CD14-positive monocyte (primary cell): Measurements from ENCODE around the gene MARCKS. TPM values are rescaled to one million over a fixed set of nuclear protein-coding genes. Genes with fewer than 3 reads are reported as not detected.

Experiments
- DNase-seq, 3 donors: peaks; one replicate each; pipeline ENCODE4 v3.0.0-alpha.2; 2011 to 2022
- H2AFZ ChIP-seq: 2 replicates; pipeline ENCODE4 v1.6.0; 2012; ENCODE audit warnings: mild to moderate bottlenecking, low read depth, low read length, inconsistent platforms; ENCODE audit not compliant: insufficient read depth, poor library complexity, severe bottlenecking
- H3K27ac ChIP-seq, 2 donors: 1 replicate in 1 of 2; 2 replicates in 1 of 2; pipeline ENCODE4 v1.5.1; 2012 to 2013; ENCODE audit warnings: low read length in 2 of 2, control low read depth in 1 of 2, inconsistent platforms in 1 of 2, low read depth in 1 of 2, mild to moderate bottlenecking in 1 of 2
- H3K27me3 ChIP-seq, 2 donors: one replicate each; pipeline versions ENCODE4 v1.6.0 to v1.6.1; 2011 to 2013; ENCODE audit warnings: low read length in 2 of 2; ENCODE audit not compliant: control insufficient read depth in 2 of 2, insufficient read depth in 2 of 2
- H3K36me3 ChIP-seq, 2 donors: replicated peaks in 1 of 2; 1 replicate in 1 of 2; 2 replicates in 1 of 2; pipeline versions ENCODE4 v1.5.1 to v1.6.1; 2012 to 2013; ENCODE audit warnings: low read length in 2 of 2, control low read depth in 1 of 2, inconsistent platforms in 1 of 2, mild to moderate bottlenecking in 1 of 2; ENCODE audit not compliant: insufficient read depth in 2 of 2, control insufficient read depth in 1 of 2
- H3K4me1 ChIP-seq, 2 donors: 1 replicate in 1 of 2; 2 replicates in 1 of 2; pipeline versions ENCODE4 v1.5.1 to v1.6.1; 2012 to 2013; ENCODE audit warnings: low read length in 2 of 2, control low read depth in 1 of 2, inconsistent platforms in 1 of 2, mild to moderate bottlenecking in 1 of 2, moderate library complexity in 1 of 2; ENCODE audit not compliant: insufficient read depth in 2 of 2, control insufficient read depth in 1 of 2
- H3K4me2 ChIP-seq: replicated peaks from 2 replicates; pipeline ENCODE3; 2012; ENCODE audit warnings: low read length, moderate library complexity, mild to moderate bottlenecking; ENCODE audit not compliant: poor library complexity, severe bottlenecking; ENCODE audit errors: extremely low read depth
- H3K4me3 ChIP-seq, 3 experiments: fragments of 200-600 bp in 1 of 3; sonication (generic) in 1 of 3; replicated peaks in 1 of 3; 1 replicate in 2 of 3; 2 replicates in 1 of 3; pipeline ENCODE4 v1.5.1; 2011 to 2013; ENCODE audit warnings: low read length in 3 of 3, mild to moderate bottlenecking in 3 of 3, control low read depth in 2 of 3, low read depth in 2 of 3, inconsistent platforms in 1 of 3, moderate library complexity in 1 of 3
- H3K79me2 ChIP-seq: 2 replicates; pipeline ENCODE4 v1.6.0; 2012; ENCODE audit warnings: mild to moderate bottlenecking, control low read depth, inconsistent platforms, low read length, moderate library complexity; ENCODE audit not compliant: insufficient read depth
- H3K9ac ChIP-seq: 2 replicates; pipeline ENCODE4 v1.6.0; 2017; ENCODE audit warnings: low read length, mild to moderate bottlenecking; ENCODE audit not compliant: insufficient read depth, poor library complexity, severe bottlenecking
- H3K9me3 ChIP-seq, 2 donors: replicated peaks in 1 of 2; 1 replicate in 1 of 2; 2 replicates in 1 of 2; pipeline versions ENCODE4 v1.5.1 to v1.6.1; 2012 to 2013; ENCODE audit warnings: low read length in 2 of 2, control low read depth in 1 of 2; ENCODE audit not compliant: control insufficient read depth in 1 of 2, insufficient read depth in 1 of 2
- H4K20me1 ChIP-seq: 2 replicates; pipeline ENCODE4 v1.6.0; 2012; ENCODE audit warnings: mild to moderate bottlenecking, low read length, control low read depth, moderate library complexity; ENCODE audit not compliant: insufficient read depth
- H3K27ac Mint-ChIP-seq, 7 donors: one replicate each; pipeline ENCODE4 v1.8.0; 2020; ENCODE audit warnings: mild to moderate bottlenecking in 7 of 7, mixed read lengths in 7 of 7, moderate library complexity in 6 of 7, inconsistent platforms in 2 of 7
- H3K27me3 Mint-ChIP-seq, 3 donors: one replicate each; pipeline ENCODE4 v1.8.0; 2021 to 2022; ENCODE audit warnings: low read depth in 3 of 3, mild to moderate bottlenecking in 3 of 3, mixed read lengths in 3 of 3, moderate library complexity in 3 of 3, inconsistent platforms in 1 of 3
- H3K36me3 Mint-ChIP-seq, 2 donors: one replicate each; pipeline ENCODE4 v1.8.0; 2020; ENCODE audit warnings: mixed read lengths in 2 of 2, inconsistent platforms in 1 of 2, mild to moderate bottlenecking in 1 of 2
- H3K4me1 Mint-ChIP-seq: one replicate; pipeline ENCODE4 v1.8.0; 2020; ENCODE audit warnings: mild to moderate bottlenecking, mixed read lengths
- H3K4me3 Mint-ChIP-seq, 2 donors: one replicate each; pipeline ENCODE4 v1.8.0; 2020; ENCODE audit warnings: mild to moderate bottlenecking in 2 of 2, mixed read lengths in 2 of 2, moderate library complexity in 1 of 2
- H3K9me3 Mint-ChIP-seq, 7 donors: one replicate each; pipeline ENCODE4 v1.8.0; 2020 to 2022; ENCODE audit warnings: mixed read lengths in 7 of 7, mild to moderate bottlenecking in 6 of 7, moderate library complexity in 6 of 7, inconsistent platforms in 2 of 7
- CTCF ChIP-seq: fragments of 200-600 bp; IDR thresholded peaks from one replicate; pipeline ENCODE4 v1.8.0; 2022; ENCODE audit warnings: antibody characterized with exemption, mild to moderate bottlenecking
- WGBS: methylation state at CpG from one replicate; pipeline ENCODE4 v1.1.5; 2013; ENCODE audit warnings: missing lambda C conversion rate; ENCODE audit not compliant: insufficient coverage; 5-methylcytosine and 5-hydroxymethylcytosine counted together
- intact Hi-C, 2 donors: fragments of 100-400 bp; cut with micrococcal nuclease; formaldehyde crosslinking; loops; one replicate each; pipeline versions ENCODE4 v1.15.0 to v1.15.1; 2023
- polyA plus RNA-seq, 3 donors: library from polyadenylated mRNA; depleted of rRNA in 1 of 3; unstranded in 2 of 3; stranded (reverse) in 1 of 3; fragments of 300-500 nt in 2 of 3; fragments of >200 nt in 1 of 3; fragmentation: Illumina TruSeq in 2 of 3; gene quantifications; 1 replicate in 2 of 3; 2 replicates in 1 of 3; pipeline ENCODE4 v1.2.3, GENCODE V29; 2012 to 2021

The MARCKS gene
- polyA plus RNA-seq, 3 donors, result 12.1 to 22.9 (median 14.4) TPM

- Histone ChIP-seq H3K4me1 (peaks cover 8 to 15% of the 10 kb centered on the region in 2 donors), H3K79me2 (no peaks in the 10 kb centered on the region), H3K9ac (no peak overlapping the region), H2AFZ (no peak overlapping the region), H3K4me3 (no peak overlapping the region), H4K20me1 (no peaks in the 10 kb centered on the region), H3K4me2 (no peak overlapping the region), H3K27ac (no peak overlapping the region), H3K36me3 (no peaks in the 10 kb centered on the region), H3K9me3 (no peaks in the 10 kb centered on the region), H3K27me3 (no peaks in the 10 kb centered on the region)
- no peaks in the 10 kb centered on the region for H3K9me3 Mint-ChIP-seq
- H3K27ac Mint-ChIP-seq, result no peak overlapping the region
- H3K36me3 Mint-ChIP-seq, result no peaks in the 10 kb centered on the region
- TF ChIP-seq CTCF, result no peak
- 100% methylated on average over 1 of the region's 2 CpGs for WGBS
- peaks cover 15% of the 10 kb centered on the region for H3K4me1 Mint-ChIP-seq
- intact Hi-C loops, result no loop called here
- no peak for DNase-seq
- H3K4me3 Mint-ChIP-seq, result no peak overlapping the region
- no peaks in the 10 kb centered on the region for H3K27me3 Mint-ChIP-seq
Observed at GRCh38 chr6:113882336-113883022, 25.3 kb downstream of the MARCKS start.

- peaks cover 8 to 15% of the 10 kb centered on the region in 2 donors for H3K4me1 ChIP-seq
- Mint-ChIP-seq H3K9me3 (no peaks in the 10 kb centered on the region), H3K36me3 (no peaks in the 10 kb centered on the region)
Observed at GRCh38 chr6:113884011-113884410, 26.9 kb downstream of the MARCKS start.

More at GRCh38 chr6:113884011-113884410, 26.9 kb downstream of the MARCKS start:
- Histone ChIP-seq H3K36me3 (no peaks in the 10 kb centered on the region), H4K20me1 (no peaks in the 10 kb centered on the region), H3K27me3 (no peaks in the 10 kb centered on the region), H3K4me2 (no peak overlapping the region), H3K4me3 (no peak overlapping the region), H2AFZ (no peak overlapping the region), H3K79me2 (no peaks in the 10 kb centered on the region), H3K9ac (no peak overlapping the region), H3K27ac (no peak overlapping the region), H3K9me3 (no peaks in the 10 kb centered on the region)
- H3K4me3 Mint-ChIP-seq, result no peak overlapping the region
- peaks cover 15% of the 10 kb centered on the region for H3K4me1 Mint-ChIP-seq
- WGBS, result 83% methylated on average over 2 of the region's 2 CpGs
- no peak overlapping the region for H3K27ac Mint-ChIP-seq
- TF ChIP-seq CTCF, result no peak
- no peaks in the 10 kb centered on the region for H3K27me3 Mint-ChIP-seq
- intact Hi-C loops, result no loop called here
- no peak for DNase-seq
